GM12878 (cell line): Measurements from ENCODE around the gene ZGLP1.

Source experiments
- IKZF1 ChIP-seq: fragments of 450-650 bp; conservative IDR thresholded peaks from 2 replicates; pipeline ENCODE4 v1.6.1; 2017; ENCODE audit warnings: antibody characterized with exemption, mild to moderate bottlenecking
- ZNF274 ChIP-seq: IDR thresholded peaks from one replicate; pipeline ENCODE4 v1.8.0; 2011; ENCODE audit not compliant: insufficient read length, insufficient read depth
- TF ChIP-seq, protein P1 (sequence below), 3 experiments: IDR thresholded peaks in 2 of 3; conservative IDR thresholded peaks in 1 of 3; 2 replicates each; pipeline ENCODE4 v1.5.1; 2011; ENCODE audit warnings: low read depth in 3 of 3, low read length in 3 of 3, mild to moderate bottlenecking in 3 of 3, control low read depth in 2 of 3, moderate library complexity in 2 of 3, inconsistent platforms in 1 of 3, mixed read lengths in 1 of 3; ENCODE audit not compliant: control insufficient read depth in 2 of 3, insufficient read depth in 1 of 3; ENCODE audit errors: extremely low read depth in 1 of 3

DNA sequence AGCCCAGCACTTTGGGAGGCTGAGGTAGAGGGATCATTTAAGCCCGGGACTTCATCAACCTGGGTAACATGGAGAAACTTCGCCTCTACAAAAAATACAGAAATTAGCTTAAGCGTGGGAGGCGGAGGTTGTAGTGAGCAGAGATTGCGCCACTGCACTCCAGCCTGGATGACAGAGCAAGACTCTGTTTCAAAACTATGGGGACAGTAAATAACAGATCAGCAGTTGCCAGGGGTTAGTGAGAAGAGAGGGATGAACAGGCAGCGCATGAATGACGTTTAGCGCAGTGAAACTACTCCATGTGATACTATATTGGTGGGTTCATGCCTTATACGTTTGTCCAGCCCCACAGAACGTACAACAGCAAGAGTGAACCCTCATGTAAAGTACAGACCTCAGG, 36.9 kb upstream of the ZGLP1 start:
- TF ChIP-seq, protein P1, sequence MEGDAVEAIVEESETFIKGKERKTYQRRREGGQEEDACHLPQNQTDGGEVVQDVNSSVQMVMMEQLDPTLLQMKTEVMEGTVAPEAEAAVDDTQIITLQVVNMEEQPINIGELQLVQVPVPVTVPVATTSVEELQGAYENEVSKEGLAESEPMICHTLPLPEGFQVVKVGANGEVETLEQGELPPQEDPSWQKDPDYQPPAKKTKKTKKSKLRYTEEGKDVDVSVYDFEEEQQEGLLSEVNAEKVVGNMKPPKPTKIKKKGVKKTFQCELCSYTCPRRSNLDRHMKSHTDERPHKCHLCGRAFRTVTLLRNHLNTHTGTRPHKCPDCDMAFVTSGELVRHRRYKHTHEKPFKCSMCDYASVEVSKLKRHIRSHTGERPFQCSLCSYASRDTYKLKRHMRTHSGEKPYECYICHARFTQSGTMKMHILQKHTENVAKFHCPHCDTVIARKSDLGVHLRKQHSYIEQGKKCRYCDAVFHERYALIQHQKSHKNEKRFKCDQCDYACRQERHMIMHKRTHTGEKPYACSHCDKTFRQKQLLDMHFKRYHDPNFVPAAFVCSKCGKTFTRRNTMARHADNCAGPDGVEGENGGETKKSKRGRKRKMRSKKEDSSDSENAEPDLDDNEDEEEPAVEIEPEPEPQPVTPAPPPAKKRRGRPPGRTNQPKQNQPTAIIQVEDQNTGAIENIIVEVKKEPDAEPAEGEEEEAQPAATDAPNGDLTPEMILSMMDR (IDR thresholded peaks at IDR 0.05 in 2 of 3, conservative IDR thresholded peaks at IDR 0.05 in 1 of 3; ENCODE audit: control insufficient read depth in 2 of 3, extremely low read depth in 1 of 3, insufficient read depth in 1 of 3, low read depth in 3 of 3, low read length in 3 of 3), result no peak
- TF ChIP-seq IKZF1, result no peak
- TF ChIP-seq ZNF274, result no peak
